Measurements from ENCODE around the gene CEBPE. TPM values are rescaled to one million over a fixed set of nuclear protein-coding genes. Genes with fewer than 3 reads are reported as not detected.
A peak's percentile ranks its signal among the peaks of the same experiment; 100 is the strongest.

CEBPE gene
- total RNA-seq, 1 donor from 2014 or later, result under 0.01 TPM

GRCh38 chr14:23125011-23125410 is 6.0 kb upstream of the CEBPE start:
- H3K27me3 ChIP-seq (ENCODE audit: control insufficient read depth in 3 of 3, insufficient read depth in 3 of 3, low read length in 3 of 3), result no peaks in the 10 kb centered on the region
- H3K4me1 ChIP-seq (ENCODE audit: control insufficient read depth in 3 of 3, insufficient read depth in 3 of 3, low read length in 3 of 3), result peaks cover 34 to 45% (median 37%) of the 10 kb centered on the region in 3 donors
- H3K27ac ChIP-seq (ENCODE audit: low read depth, low read length), result no peak overlapping the region
- H3K36me3 ChIP-seq (ENCODE audit: control insufficient read depth in 3 of 3, insufficient read depth in 3 of 3, low read length in 3 of 3), result peaks cover 29 to 33% (median 29%) of the 10 kb centered on the region in 3 donors
- H3K4me3 ChIP-seq (ENCODE audit: low read length in 3 of 3), result no peak overlapping the region
- no peaks in the 10 kb centered on the region for H3K9me3 ChIP-seq (ENCODE audit: control insufficient read depth in 3 of 3, low read length in 3 of 3)
- no peak overlapping the region for H3K9ac ChIP-seq (ENCODE audit: low read depth in 1 of 3, low read length in 3 of 3)

DNA sequence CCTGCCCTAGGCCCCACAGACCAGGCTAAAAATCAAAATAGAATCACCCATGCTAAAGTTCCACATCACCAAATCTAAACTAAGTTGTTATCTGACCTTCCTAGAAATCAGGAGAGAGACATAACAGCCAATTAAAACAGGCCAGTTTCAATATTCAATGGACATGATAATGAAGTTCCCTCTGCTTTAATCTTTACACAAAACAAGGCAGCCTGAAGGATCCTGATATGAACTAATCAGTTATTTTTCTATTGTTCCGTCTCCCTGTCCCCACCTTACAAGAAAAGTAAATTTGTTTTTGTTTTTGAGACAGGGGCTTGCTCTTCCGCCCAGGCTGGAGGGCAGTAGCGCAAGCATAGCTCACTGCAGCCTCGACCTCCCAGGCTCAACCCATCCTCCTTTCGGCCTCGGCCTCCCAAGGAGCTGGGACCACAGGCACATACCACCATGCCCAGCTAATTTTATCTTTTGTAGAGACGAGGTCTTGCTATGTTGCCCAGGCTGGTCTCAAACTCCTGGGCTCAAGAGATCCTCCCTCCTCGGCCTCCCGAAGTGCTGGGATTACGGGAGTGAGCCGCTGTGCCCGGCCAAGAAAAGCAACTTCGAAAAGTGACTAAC is 5.4 kb upstream of the CEBPE start:
- H3K27ac ChIP-seq (ENCODE audit: low read depth, low read length), result no peak overlapping the region
- no peak overlapping the region for H3K4me3 ChIP-seq (ENCODE audit: low read length in 3 of 3)
- peaks cover 25 to 28% (median 26%) of the 10 kb centered on the region in 3 donors for H3K36me3 ChIP-seq (ENCODE audit: control insufficient read depth in 3 of 3, insufficient read depth in 3 of 3, low read length in 3 of 3)
- H3K4me1 ChIP-seq (ENCODE audit: control insufficient read depth in 3 of 3, insufficient read depth in 3 of 3, low read length in 3 of 3), result peaks cover 34 to 50% (median 37%) of the 10 kb centered on the region in 3 donors
- no peak overlapping the region for H3K9ac ChIP-seq (ENCODE audit: low read depth in 1 of 3, low read length in 3 of 3)
- no peaks in the 10 kb centered on the region for H3K9me3 ChIP-seq (ENCODE audit: control insufficient read depth in 3 of 3, low read length in 3 of 3)
- H3K27me3 ChIP-seq (ENCODE audit: control insufficient read depth in 3 of 3, insufficient read depth in 3 of 3, low read length in 3 of 3), result no peaks in the 10 kb centered on the region

DNA sequence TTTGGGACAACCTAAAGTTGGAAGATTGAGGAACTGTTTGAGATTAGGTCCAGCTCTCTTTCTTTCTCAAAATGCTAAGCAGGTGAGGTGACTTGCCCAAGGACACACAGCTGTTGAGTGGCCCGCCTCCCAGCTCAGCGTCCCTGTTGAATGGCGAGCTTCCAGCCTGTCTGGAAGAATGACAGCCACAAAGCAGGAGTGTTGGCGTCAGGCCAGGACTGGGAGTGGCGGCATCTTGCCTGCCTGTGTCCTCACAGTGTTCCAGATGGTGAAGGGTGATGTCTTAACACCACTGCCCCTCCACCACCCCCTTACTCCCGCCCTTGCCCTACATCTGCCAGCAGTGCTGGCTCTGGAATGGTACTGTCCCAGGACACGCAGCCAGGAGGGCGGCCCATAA is 4.4 kb upstream of the CEBPE start:
- H3K4me3 ChIP-seq (ENCODE audit: low read length in 3 of 3), result no peak overlapping the region
- H3K4me1 ChIP-seq (ENCODE audit: control insufficient read depth in 3 of 3, insufficient read depth in 3 of 3, low read length in 3 of 3), result peaks cover 34 to 53% (median 37%) of the 10 kb centered on the region in 3 donors
- H3K9me3 ChIP-seq (ENCODE audit: control insufficient read depth in 3 of 3, low read length in 3 of 3), result no peaks in the 10 kb centered on the region
- no peak overlapping the region for H3K9ac ChIP-seq (ENCODE audit: low read depth in 1 of 3, low read length in 3 of 3)
- no peaks in the 10 kb centered on the region for H3K27me3 ChIP-seq (ENCODE audit: control insufficient read depth in 3 of 3, insufficient read depth in 3 of 3, low read length in 3 of 3)
- H3K27ac ChIP-seq (ENCODE audit: low read depth, low read length), result no peak overlapping the region
- H3K36me3 ChIP-seq (ENCODE audit: control insufficient read depth in 3 of 3, insufficient read depth in 3 of 3, low read length in 3 of 3), result peaks cover 17 to 18% (median 18%) of the 10 kb centered on the region in 3 donors

GRCh38 chr14:23122086-23122485 is 3.0 kb upstream of the CEBPE start:
- Histone ChIP-seq H3K27ac (ENCODE audit: low read depth, low read length) (no peak overlapping the region), H3K4me3 (ENCODE audit: low read length in 3 of 3) (no peak overlapping the region), H3K36me3 (ENCODE audit: control insufficient read depth in 3 of 3, insufficient read depth in 3 of 3, low read length in 3 of 3) (peaks cover 5 to 6% (median 5%) of the 10 kb centered on the region in 3 donors), H3K9me3 (ENCODE audit: control insufficient read depth in 3 of 3, low read length in 3 of 3) (no peaks in the 10 kb centered on the region), H3K4me1 (ENCODE audit: control insufficient read depth in 3 of 3, insufficient read depth in 3 of 3, low read length in 3 of 3) (peaks cover 31 to 51% (median 37%) of the 10 kb centered on the region in 3 donors), H3K27me3 (ENCODE audit: control insufficient read depth in 3 of 3, insufficient read depth in 3 of 3, low read length in 3 of 3) (no peaks in the 10 kb centered on the region), H3K9ac (ENCODE audit: low read depth in 1 of 3, low read length in 3 of 3) (no peak overlapping the region)

- Histone ChIP-seq H3K36me3 (ENCODE audit: control insufficient read depth in 3 of 3, insufficient read depth in 3 of 3, low read length in 3 of 3) (no peaks in the 10 kb centered on the region), H3K27ac (ENCODE audit: low read depth, low read length) (no peak overlapping the region), H3K9ac (ENCODE audit: low read depth in 1 of 3, low read length in 3 of 3) (peak overlapping the region in 1 of 3 donors; percentile 50), H3K9me3 (ENCODE audit: control insufficient read depth in 3 of 3, low read length in 3 of 3) (no peaks in the 10 kb centered on the region), H3K4me1 (ENCODE audit: control insufficient read depth in 3 of 3, insufficient read depth in 3 of 3, low read length in 3 of 3) (peaks cover 24 to 44% (median 31%) of the 10 kb centered on the region in 3 donors), H3K4me3 (ENCODE audit: low read length in 3 of 3) (peak overlapping the region in 1 of 3 donors; percentile 6), H3K27me3 (ENCODE audit: control insufficient read depth in 3 of 3, insufficient read depth in 3 of 3, low read length in 3 of 3) (no peaks in the 10 kb centered on the region)
These were observed 2.3 kb upstream of the CEBPE start for GRCh38 chr14:23121361-23121771.

- H3K36me3 ChIP-seq (ENCODE audit: control insufficient read depth in 3 of 3, insufficient read depth in 3 of 3, low read length in 3 of 3), result no peaks in the 10 kb centered on the region
- H3K9me3 ChIP-seq (ENCODE audit: control insufficient read depth in 3 of 3, low read length in 3 of 3), result no peaks in the 10 kb centered on the region
- peaks cover 19 to 38% (median 25%) of the 10 kb centered on the region in 3 donors for H3K4me1 ChIP-seq (ENCODE audit: control insufficient read depth in 3 of 3, insufficient read depth in 3 of 3, low read length in 3 of 3)
- peak overlapping the region in 1 of 3 donors; percentile 50 for H3K9ac ChIP-seq (ENCODE audit: low read depth in 1 of 3, low read length in 3 of 3)
- no peak overlapping the region for H3K4me3 ChIP-seq (ENCODE audit: low read length in 3 of 3)
- no peaks in the 10 kb centered on the region for H3K27me3 ChIP-seq (ENCODE audit: control insufficient read depth in 3 of 3, insufficient read depth in 3 of 3, low read length in 3 of 3)
- H3K27ac ChIP-seq (ENCODE audit: low read depth, low read length), result no peak overlapping the region
These were observed 1.6 kb upstream of the CEBPE start for GRCh38 chr14:23120541-23121251.

- H3K4me3 ChIP-seq (ENCODE audit: low read length in 3 of 3), result no peak overlapping the region
- no peaks in the 10 kb centered on the region for H3K36me3 ChIP-seq (ENCODE audit: control insufficient read depth in 3 of 3, insufficient read depth in 3 of 3, low read length in 3 of 3)
- H3K27ac ChIP-seq (ENCODE audit: low read depth, low read length), result no peak overlapping the region
- H3K9me3 ChIP-seq (ENCODE audit: control insufficient read depth in 3 of 3, low read length in 3 of 3), result no peaks in the 10 kb centered on the region
- no peak overlapping the region for H3K9ac ChIP-seq (ENCODE audit: low read depth in 1 of 3, low read length in 3 of 3)
- peaks cover 15 to 43% (median 23%) of the 10 kb centered on the region in 3 donors for H3K4me1 ChIP-seq (ENCODE audit: control insufficient read depth in 3 of 3, insufficient read depth in 3 of 3, low read length in 3 of 3)
- no peaks in the 10 kb centered on the region for H3K27me3 ChIP-seq (ENCODE audit: control insufficient read depth in 3 of 3, insufficient read depth in 3 of 3, low read length in 3 of 3)
These were observed 590 bp upstream of the CEBPE start for GRCh38 chr14:23119363-23120327.

DNA sequence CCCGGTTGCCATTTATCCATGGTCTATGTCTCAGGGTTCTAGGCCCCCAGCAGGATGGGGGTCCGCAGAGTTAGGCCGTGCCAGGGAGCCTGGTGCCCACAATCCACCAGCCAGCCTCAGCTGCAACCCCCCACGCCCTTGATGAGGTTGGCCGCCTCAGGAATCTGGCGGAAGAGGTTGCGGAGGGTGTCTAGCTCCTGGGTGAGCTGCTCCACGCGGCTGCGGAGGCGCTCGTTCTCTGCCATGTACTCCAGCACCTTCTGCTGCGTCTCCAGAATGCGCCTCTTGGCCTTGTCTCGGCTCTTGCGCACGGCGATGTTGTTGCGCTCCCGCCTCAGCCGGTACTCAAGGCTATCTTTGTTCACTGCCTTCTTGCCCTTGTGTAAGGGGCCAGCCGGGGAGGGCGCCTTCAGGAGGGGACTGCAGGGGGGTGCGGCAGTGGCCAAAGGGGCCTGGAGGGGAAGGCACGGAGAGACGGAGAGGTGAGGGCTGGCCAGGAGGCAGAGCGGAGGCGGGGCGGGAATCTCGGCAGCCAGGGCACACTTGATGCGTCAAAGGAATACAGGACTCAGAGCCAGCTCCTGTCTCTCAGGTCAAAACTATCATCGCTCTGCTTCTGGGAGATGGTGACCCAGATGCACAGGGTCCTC is 1.6 kb downstream of the CEBPE start:
- Histone ChIP-seq H3K4me3 (ENCODE audit: low read length in 3 of 3) (no peak overlapping the region), H3K27me3 (ENCODE audit: control insufficient read depth in 3 of 3, insufficient read depth in 3 of 3, low read length in 3 of 3) (peaks cover 0 to 10% (median 4%) of the 10 kb centered on the region in 3 donors), H3K36me3 (ENCODE audit: control insufficient read depth in 3 of 3, insufficient read depth in 3 of 3, low read length in 3 of 3) (no peaks in the 10 kb centered on the region), H3K27ac (ENCODE audit: low read depth, low read length) (no peak overlapping the region), H3K9me3 (ENCODE audit: control insufficient read depth in 3 of 3, low read length in 3 of 3) (no peaks in the 10 kb centered on the region), H3K9ac (ENCODE audit: low read depth in 1 of 3, low read length in 3 of 3) (no peak overlapping the region), H3K4me1 (ENCODE audit: control insufficient read depth in 3 of 3, insufficient read depth in 3 of 3, low read length in 3 of 3) (peaks cover 3 to 28% (median 15%) of the 10 kb centered on the region in 3 donors)

DNA sequence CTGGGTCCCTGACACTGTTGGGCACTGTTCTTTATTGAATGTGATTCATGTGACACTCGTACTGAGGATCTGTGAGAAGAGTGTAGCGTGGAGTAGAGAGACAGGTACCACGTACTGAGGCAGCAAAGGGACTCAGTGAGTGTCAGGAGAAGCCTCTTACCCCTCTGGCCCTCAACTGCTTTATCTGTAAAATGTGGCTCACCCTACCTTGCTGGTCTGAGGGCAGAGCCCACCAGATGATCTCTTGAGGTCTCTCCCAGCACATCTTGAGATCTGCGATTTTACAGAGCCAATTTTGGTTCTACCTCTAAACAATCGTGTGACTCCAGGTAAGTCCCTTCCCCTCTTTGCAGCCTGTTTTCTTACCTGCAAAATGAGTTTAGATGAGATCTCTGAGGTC is 3.1 kb downstream of the CEBPE start:
- H3K36me3 ChIP-seq (ENCODE audit: control insufficient read depth in 3 of 3, insufficient read depth in 3 of 3, low read length in 3 of 3), result no peaks in the 10 kb centered on the region
- peaks cover 0 to 19% (median 4%) of the 10 kb centered on the region in 3 donors for H3K4me1 ChIP-seq (ENCODE audit: control insufficient read depth in 3 of 3, insufficient read depth in 3 of 3, low read length in 3 of 3)
- H3K27me3 ChIP-seq (ENCODE audit: control insufficient read depth in 3 of 3, insufficient read depth in 3 of 3, low read length in 3 of 3), result peaks cover 0 to 15% (median 13%) of the 10 kb centered on the region in 3 donors
- H3K4me3 ChIP-seq (ENCODE audit: low read length in 3 of 3), result no peak overlapping the region
- H3K9ac ChIP-seq (ENCODE audit: low read depth in 1 of 3, low read length in 3 of 3), result no peak overlapping the region
- no peaks in the 10 kb centered on the region for H3K9me3 ChIP-seq (ENCODE audit: control insufficient read depth in 3 of 3, low read length in 3 of 3)
- no peak overlapping the region for H3K27ac ChIP-seq (ENCODE audit: low read depth, low read length)
